SK-N-SH (cell line): ENCODE data around the gene TOM1L2. TPM values are rescaled to one million over a fixed set of nuclear protein-coding genes. Genes with fewer than 3 reads are reported as not detected.

Experiments used
- CTCF ChIA-PET: fragments of 300-600, 350-600 bp; formaldehyde crosslinking; extraction: SDS; loops from one replicate; lab custom pipeline; 2021; lab: Yijun Ruan, JAX
- POLR2A ChIA-PET: fragments of 350-600 bp; sonication (Branson Sonifier 250); formaldehyde crosslinking; extraction: SDS; loops from one replicate; lab custom pipeline; 2020; ENCODE audit warnings: antibody characterized with exemption, inconsistent platforms; lab: Yijun Ruan, JAX
- DNase-seq: peaks from one replicate; pipeline ENCODE4 v3.0.0; 2012
- H2AFZ ChIP-seq: fragments of 200-600 bp; sonication (generic); 2 replicates; pipeline ENCODE4 v1.8.1; 2016; ENCODE audit warnings: antibody characterized with exemption, mild to moderate bottlenecking, low read depth
- H3F3A ChIP-seq: fragments of 200-600 bp; sonication (generic); replicated peaks from 2 replicates; pipeline ENCODE3; 2016; ENCODE audit warnings: antibody characterized with exemption, mild to moderate bottlenecking; ENCODE audit not compliant: insufficient read depth
- H3K27ac ChIP-seq, 2 experiments: fragments of 200-500 bp in 1 of 2; fragments of 200-600 bp in 1 of 2; sonication (Bioruptor generic) in 1 of 2; sonication (generic), shearing (Covaris generic) in 1 of 2; 2 replicates each; pipeline versions ENCODE4 v1.5.1 to v1.6.1; 2014 to 2016; ENCODE audit warnings: low read depth in 2 of 2, inconsistent platforms in 1 of 2, low read length in 1 of 2, mild to moderate bottlenecking in 1 of 2, mixed read lengths in 1 of 2
- H3K27me3 ChIP-seq: fragments of 200-600 bp; sonication (generic), shearing (Covaris generic); 2 replicates; pipeline ENCODE4 v1.6.1; 2016; ENCODE audit warnings: mixed run types; ENCODE audit not compliant: insufficient read depth
- H3K36me3 ChIP-seq, 2 experiments: fragments of 200-500 bp in 1 of 2; fragments of 200-600 bp in 1 of 2; sonication (Bioruptor generic) in 1 of 2; sonication (generic) in 1 of 2; replicated peaks in 1 of 2; 2 replicates each; pipeline versions ENCODE3 to v1.5.1; 2014 to 2016; ENCODE audit warnings: low read length in 1 of 2, mild to moderate bottlenecking in 1 of 2; ENCODE audit not compliant: insufficient read depth in 2 of 2, control insufficient read depth in 1 of 2
- H3K4me1 ChIP-seq, 2 experiments: fragments of 200-500 bp in 1 of 2; fragments of 200-600 bp in 1 of 2; sonication (Bioruptor generic) in 1 of 2; sonication (generic), shearing (Covaris generic) in 1 of 2; 2 replicates each; pipeline versions ENCODE4 v1.5.1 to v1.6.1; 2014 to 2016; ENCODE audit warnings: low read depth in 1 of 2, low read length in 1 of 2, mixed run types in 1 of 2; ENCODE audit not compliant: insufficient read depth in 2 of 2, control insufficient read depth in 1 of 2
- H3K4me2 ChIP-seq: fragments of 200-600 bp; sonication (generic), shearing (Covaris generic); 2 replicates; pipeline ENCODE4 v1.6.1; 2017; ENCODE audit warnings: mixed run types
- H3K4me3 ChIP-seq, 2 experiments: fragments of 200-500 bp in 1 of 2; fragments of 200-600 bp in 1 of 2; sonication (Bioruptor generic) in 1 of 2; sonication (generic), shearing (Covaris generic) in 1 of 2; 2 replicates each; pipeline versions ENCODE4 v1.5.1 to v1.8.1; 2014 to 2016; ENCODE audit warnings: low read depth in 2 of 2, inconsistent platforms in 1 of 2, low read length in 1 of 2, mild to moderate bottlenecking in 1 of 2, mixed read lengths in 1 of 2, moderate library complexity in 1 of 2
- H3K79me2 ChIP-seq: fragments of 200-600 bp; sonication (generic); 2 replicates; pipeline ENCODE4 v1.8.1; 2017; ENCODE audit warnings: mild to moderate bottlenecking; ENCODE audit not compliant: insufficient read depth
- H3K9ac ChIP-seq: fragments of 200-600 bp; sonication (generic); 2 replicates; pipeline ENCODE4 v1.6.1; 2017; ENCODE audit warnings: mixed run types
- H3K9me2 ChIP-seq: fragments of 200-600 bp; sonication (generic); 2 replicates; pipeline ENCODE4 v1.6.1; 2017; ENCODE audit warnings: mixed run types
- H3K9me3 ChIP-seq: fragments of 200-600 bp; sonication (generic); 2 replicates; pipeline ENCODE4 v1.6.1; 2017; ENCODE audit warnings: mixed run types, mild to moderate bottlenecking, moderate library complexity
- H4K20me1 ChIP-seq: fragments of 200-600 bp; sonication (generic); 2 replicates; pipeline ENCODE4 v1.6.1; 2017; ENCODE audit warnings: mild to moderate bottlenecking, mixed run types; ENCODE audit not compliant: insufficient read depth
- ELF1 ChIP-seq: IDR thresholded peaks from 2 replicates; pipeline ENCODE4 v1.4.0; 2012
- EZH2phosphoT487 ChIP-seq: fragments of 200-600 bp; sonication (generic); IDR thresholded peaks from 2 replicates; pipeline ENCODE4 v1.6.1; 2017; ENCODE audit warnings: low read depth, mixed run types, mild to moderate bottlenecking, antibody characterized with exemption, moderate library complexity, borderline replicate concordance
- FOSL2 ChIP-seq: IDR thresholded peaks from 2 replicates; pipeline ENCODE4 v1.4.0; 2012; ENCODE audit warnings: low read depth, mild to moderate bottlenecking, moderate library complexity, borderline replicate concordance
- GABPA ChIP-seq: IDR thresholded peaks from 2 replicates; pipeline ENCODE4 v1.4.0; 2012; ENCODE audit warnings: low read depth, mild to moderate bottlenecking
- GATA2 ChIP-seq: sonication (generic); formaldehyde crosslinking; IDR thresholded peaks from 2 replicates; pipeline ENCODE4 v1.5.0; 2020; ENCODE audit warnings: mild to moderate bottlenecking, missing genetic modification reagents
- MEF2A ChIP-seq: IDR thresholded peaks from 2 replicates; pipeline ENCODE4 v1.4.0; 2012; ENCODE audit warnings: low read depth, borderline replicate concordance
- MXI1 ChIP-seq: IDR thresholded peaks from 2 replicates; pipeline ENCODE4 v1.6.1; 2012; ENCODE audit warnings: mild to moderate bottlenecking, low read depth, low read length, improper control_type of control experiment
- NFIC ChIP-seq: IDR thresholded peaks from 2 replicates; pipeline ENCODE4 v1.4.0; 2012; ENCODE audit warnings: borderline replicate concordance
- POLR2AphosphoS5 ChIP-seq: IDR thresholded peaks from 2 replicates; pipeline ENCODE4 v1.6.1; 2012; ENCODE audit warnings: low read depth, low read length
- RAD21 ChIP-seq: IDR thresholded peaks from 2 replicates; pipeline ENCODE4 v1.6.1; 2012; ENCODE audit warnings: mild to moderate bottlenecking, low read length
- RFX5 ChIP-seq: IDR thresholded peaks from 2 replicates; pipeline ENCODE4 v1.6.1; 2012; ENCODE audit warnings: mild to moderate bottlenecking, improper control_type of control experiment, low read length
- RXRA ChIP-seq: IDR thresholded peaks from 2 replicates; pipeline ENCODE4 v1.4.0; 2012; ENCODE audit warnings: low read depth, mild to moderate bottlenecking, borderline replicate concordance
- SIN3A ChIP-seq: IDR thresholded peaks from 2 replicates; pipeline ENCODE4 v1.6.1; 2012; ENCODE audit warnings: low read depth, mild to moderate bottlenecking, low read length, moderate library complexity, borderline replicate concordance
- SMC3 ChIP-seq: IDR thresholded peaks from 2 replicates; pipeline ENCODE4 v1.6.1; 2012; ENCODE audit warnings: low read depth, low read length, improper control_type of control experiment
- TAF1 ChIP-seq: IDR thresholded peaks from 2 replicates; pipeline ENCODE4 v1.6.1; 2012; ENCODE audit warnings: low read depth, mild to moderate bottlenecking, low read length, moderate library complexity, borderline replicate concordance
- TCF12 ChIP-seq: IDR thresholded peaks from 2 replicates; pipeline ENCODE4 v1.4.0; 2012
- WGBS: methylation state at CpG from one replicate; pipeline ENCODE4 v1.1.6; 2017; ENCODE audit warnings: low lambda C conversion rate; 5-methylcytosine and 5-hydroxymethylcytosine counted together
- polyA plus RNA-seq, 3 experiments: library from polyadenylated mRNA; depleted of rRNA; stranded (reverse); fragments of >200 nt; gene quantifications; 2 replicates each; pipeline ENCODE4 v1.2.3, GENCODE V29; 2012
- TF ChIP-seq, protein P1 (sequence below): IDR thresholded peaks from 2 replicates; pipeline ENCODE4 v1.4.0; 2012; ENCODE audit warnings: low read depth, borderline replicate concordance
- TF ChIP-seq, protein P2 (sequence below): IDR thresholded peaks from 2 replicates; pipeline ENCODE4; 2012

Gene TOM1L2
- polyA plus RNA-seq, 1 of the 3 experiments (the other 2 are of a cell fraction), result 85.4 TPM

DNA sequence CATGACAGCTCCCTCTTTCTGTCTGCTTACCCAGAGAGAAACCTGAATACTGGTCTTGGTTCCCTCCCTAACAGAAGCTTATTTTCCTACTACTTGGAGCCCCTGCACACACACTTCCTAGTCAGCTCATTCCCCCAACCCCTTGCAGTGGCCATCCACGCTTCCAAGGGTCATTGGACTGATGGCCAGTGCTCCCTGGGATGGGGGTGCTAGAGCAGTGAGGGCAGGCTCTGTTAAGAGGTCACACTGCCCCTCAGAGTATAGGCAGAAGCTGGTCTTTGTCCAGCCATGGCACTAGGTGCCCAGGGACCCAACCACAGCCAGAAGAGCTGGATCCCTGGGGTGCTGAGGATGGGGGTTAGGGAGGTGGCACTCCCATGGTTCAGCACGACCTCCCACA, 13.0 kb upstream of the TOM1L2 start:
- Histone ChIP-seq H4K20me1 (no peaks in the 10 kb centered on the region), H3K36me3 (no peaks in the 10 kb centered on the region), H3K4me2 (no peak overlapping the region), H3K27me3 (no peaks in the 10 kb centered on the region), H3F3A (peaks cover under 1% of the 10 kb centered on the region), H3K4me1 (peaks cover 0 to 4% of the 10 kb centered on the region in 2 experiments; a peak in 1 of 4 replicates), H3K79me2 (no peaks in the 10 kb centered on the region), H2AFZ (no peak overlapping the region), H3K27ac (no peak overlapping the region), H3K9ac (no peak overlapping the region), H3K4me3 (no peak overlapping the region), H3K9me2 (no peaks in the 10 kb centered on the region), H3K9me3 (no peaks in the 10 kb centered on the region)
- ChIA-PET CTCF (interaction anchor here (0.9 to 3.5 kb wide), 9 partner anchors 8 to 124 kb away, joined by 3 to 23 read pairs (median 6); partner anchors contain the start of genes ATPAF2, DRC3, GID4 and TOM1L2), POLR2A (no interaction called here)
- TF ChIP-seq, protein P1, sequence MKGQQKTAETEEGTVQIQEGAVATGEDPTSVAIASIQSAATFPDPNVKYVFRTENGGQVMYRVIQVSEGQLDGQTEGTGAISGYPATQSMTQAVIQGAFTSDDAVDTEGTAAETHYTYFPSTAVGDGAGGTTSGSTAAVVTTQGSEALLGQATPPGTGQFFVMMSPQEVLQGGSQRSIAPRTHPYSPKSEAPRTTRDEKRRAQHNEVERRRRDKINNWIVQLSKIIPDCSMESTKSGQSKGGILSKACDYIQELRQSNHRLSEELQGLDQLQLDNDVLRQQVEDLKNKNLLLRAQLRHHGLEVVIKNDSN, result no peak
- TF ChIP-seq GABPA (no peak), TAF1 (no peak), POLR2AphosphoS5 (no peak), TCF12 (no peak), SIN3A (no peak), GATA2 (CRISPR knock-in tag) (no peak), EZH2phosphoT487 (no peak), SMC3 (no peak), RFX5 (no peak), ELF1 (no peak)
- no peak for DNase-seq
- WGBS, result 82% methylated on average over 2 of the region's 2 CpGs

DNA sequence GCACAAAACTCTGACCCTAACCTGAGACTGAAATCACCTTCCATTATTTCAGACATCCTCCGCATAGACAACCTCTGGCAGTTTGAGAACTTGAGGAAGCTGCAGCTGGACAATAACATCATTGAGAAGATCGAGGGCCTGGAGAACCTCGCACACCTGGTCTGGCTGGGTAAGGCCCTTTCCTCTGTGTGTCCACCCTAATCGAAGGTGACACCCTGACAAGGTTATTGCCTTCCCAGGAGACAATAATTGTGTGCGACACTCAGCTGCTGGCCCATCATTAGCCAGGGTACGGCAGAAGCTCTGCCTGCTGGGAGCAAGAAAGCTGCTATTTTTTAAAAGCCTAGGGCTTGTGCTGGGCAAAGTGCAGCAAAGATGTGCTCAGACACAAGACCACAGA, 11.6 kb upstream of the TOM1L2 start:
- CTCF ChIA-PET, result interaction anchor here (1.1 to 3.5 kb wide), 7 partner anchors 10 to 54 kb away, joined by 3 to 23 read pairs (median 8); partner anchors contain the start of genes ATPAF2, DRC3, GID4 and TOM1L2
- Histone ChIP-seq H3K4me2 (no peak overlapping the region), H3K9ac (no peak overlapping the region), H4K20me1 (no peaks in the 10 kb centered on the region), H3K79me2 (no peaks in the 10 kb centered on the region), H3K4me3 (no peak overlapping the region), H3K4me1 (peaks cover 0 to 4% of the 10 kb centered on the region in 2 experiments; a peak in 1 of 4 replicates), H3K27me3 (no peaks in the 10 kb centered on the region), H3K36me3 (no peaks in the 10 kb centered on the region), H3K9me2 (no peaks in the 10 kb centered on the region), H3K9me3 (no peaks in the 10 kb centered on the region), H3K27ac (no peak overlapping the region), H3F3A (no peaks in the 10 kb centered on the region), H2AFZ (no peak overlapping the region)
- DNase-seq, result no peak
- TF ChIP-seq SIN3A (no peak), RFX5 (no peak), RXRA (no peak), SMC3 (no peak), NFIC (no peak), MXI1 (no peak), TCF12 (no peak), TAF1 (no peak), EZH2phosphoT487 (no peak), RAD21 (no peak), MEF2A (no peak), FOSL2 (no peak)
- TF ChIP-seq, protein P2, sequence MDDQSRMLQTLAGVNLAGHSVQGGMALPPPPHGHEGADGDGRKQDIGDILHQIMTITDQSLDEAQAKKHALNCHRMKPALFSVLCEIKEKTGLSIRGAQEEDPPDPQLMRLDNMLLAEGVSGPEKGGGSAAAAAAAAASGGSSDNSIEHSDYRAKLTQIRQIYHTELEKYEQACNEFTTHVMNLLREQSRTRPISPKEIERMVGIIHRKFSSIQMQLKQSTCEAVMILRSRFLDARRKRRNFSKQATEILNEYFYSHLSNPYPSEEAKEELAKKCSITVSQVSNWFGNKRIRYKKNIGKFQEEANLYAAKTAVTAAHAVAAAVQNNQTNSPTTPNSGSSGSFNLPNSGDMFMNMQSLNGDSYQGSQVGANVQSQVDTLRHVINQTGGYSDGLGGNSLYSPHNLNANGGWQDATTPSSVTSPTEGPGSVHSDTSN, result no peak
- 90% methylated on average over 4 of the region's 6 CpGs for WGBS
- POLR2A ChIA-PET, result no interaction called here
